KOPT-K1 (cell line): ENCODE results near the gene NLE1.
A peak's percentile ranks its signal among the peaks of the same experiment; 100 is the strongest.
"Not testable (repeated sequence)": the region's sequence is repeated elsewhere in the genome, so short reads cannot be mapped to it uniquely, and the experiment has no call there.

Experiments used
- H3K27ac ChIP-seq: fragments of 200-600 bp; sonication (generic); 2 replicates; pipeline ENCODE4 v1.5.1; 2016; ENCODE audit warnings: antibody characterized with exemption, mild to moderate bottlenecking, low read depth, low read length; ENCODE audit not compliant: poor library complexity, severe bottlenecking
- H3K36me3 ChIP-seq: fragments of 200-600 bp; sonication (generic); 2 replicates; pipeline ENCODE4 v1.5.1; 2017; ENCODE audit warnings: antibody characterized with exemption, mild to moderate bottlenecking, low read length, moderate library complexity; ENCODE audit not compliant: insufficient read depth
- H3K9me3 ChIP-seq: fragments of 200-600 bp; sonication (generic); 2 replicates; pipeline ENCODE4 v1.5.1; 2017; ENCODE audit warnings: antibody characterized with exemption, low read length, mild to moderate bottlenecking; ENCODE audit not compliant: insufficient read depth, poor library complexity, severe bottlenecking

The NLE1 gene

DNA sequence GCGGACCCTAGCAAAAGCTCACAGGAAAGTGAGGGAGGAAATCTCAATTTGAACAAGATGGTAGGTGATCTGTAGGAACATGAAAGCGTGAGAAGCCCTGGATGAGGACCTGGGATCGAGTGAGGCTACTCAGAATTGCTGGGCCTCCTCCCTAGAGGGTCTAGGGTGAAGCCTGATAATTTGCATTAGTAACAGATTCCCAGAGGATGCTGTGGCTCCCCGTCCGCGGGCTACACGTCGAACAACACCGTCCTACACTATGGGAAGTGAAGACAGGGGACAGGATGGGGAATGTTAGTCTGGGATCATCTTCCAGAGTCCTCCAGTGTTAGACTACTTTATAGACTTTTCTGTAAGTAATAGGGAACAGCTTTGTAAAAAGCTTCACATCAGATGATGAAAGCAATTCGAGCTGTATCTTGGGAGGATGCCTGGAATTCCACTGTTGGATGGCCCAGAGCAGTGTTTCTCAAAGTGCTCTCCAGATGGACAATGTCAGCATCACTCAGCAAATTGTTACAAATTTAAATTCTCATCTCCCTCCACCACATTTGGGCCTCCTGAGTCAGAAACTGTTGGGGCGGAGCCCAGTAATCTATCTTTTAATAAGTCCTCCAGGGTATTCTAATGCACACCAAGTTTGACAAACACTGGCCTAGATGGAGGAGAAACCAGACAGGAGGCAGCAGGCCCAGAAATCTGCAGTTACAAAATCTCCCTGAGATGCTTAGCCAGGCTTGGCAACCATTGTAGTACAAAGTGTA is 14.2 kb downstream of the NLE1 start:
- Histone ChIP-seq H3K27ac (no peak overlapping the region), H3K36me3 (peaks cover 38% of the 10 kb centered on the region)

DNA sequence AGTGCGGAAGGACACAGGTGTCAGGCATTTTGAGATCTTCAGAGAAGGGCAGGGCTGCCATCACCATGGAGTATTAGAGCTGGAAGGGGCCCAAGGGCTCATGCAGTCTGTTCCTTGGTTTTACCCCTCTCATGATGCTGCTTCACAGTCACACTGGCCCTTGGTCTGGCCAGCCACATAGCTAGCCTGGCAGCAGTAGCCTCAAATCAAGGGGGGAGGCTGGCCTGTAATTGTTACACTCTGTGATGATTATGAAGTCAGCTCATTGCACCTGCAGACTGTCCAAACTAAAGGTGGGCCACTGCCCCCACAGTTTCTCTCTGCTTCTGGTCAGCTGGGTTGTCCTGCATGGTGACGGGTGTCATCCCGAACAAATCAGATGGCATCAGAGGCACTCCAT is 20.8 kb downstream of the NLE1 start, which contains the start of gene FNDC8:
FNDC8 (plus strand) TSS at position 301 of the 400 bp plus-strand sequence; CDS start at position 380, 79 bp downstream.
- no peaks in the 10 kb centered on the region for H3K9me3 ChIP-seq
- 0 out of 2 replicates have a peak, but pooled peaks cover 12% of the 10 kb centered on the region for H3K36me3 ChIP-seq
- H3K27ac ChIP-seq, result no peak within 1 kb of the TSS

More for the DNA sequence above, 14.2 kb downstream of the NLE1 start:
- H3K9me3 ChIP-seq, result no peaks in the 10 kb centered on the region

- Histone ChIP-seq H3K9me3 (no peaks in the 10 kb centered on the region), H3K27ac (peak within 1 kb of the TSS; percentile 88), H3K36me3 (peaks cover 19% of the 10 kb centered on the region; the same call in 1 of the 2 replicates)
These were observed 22.5 kb downstream of the NLE1 start, which contains the start of gene RAD51D for GRCh38 chr17:35119370-35120165. Gene RAD51D, minus strand, starts transcription at chr17:35119860. Its CDS starts 247 bp downstream, at chr17:35119613.

DNA sequence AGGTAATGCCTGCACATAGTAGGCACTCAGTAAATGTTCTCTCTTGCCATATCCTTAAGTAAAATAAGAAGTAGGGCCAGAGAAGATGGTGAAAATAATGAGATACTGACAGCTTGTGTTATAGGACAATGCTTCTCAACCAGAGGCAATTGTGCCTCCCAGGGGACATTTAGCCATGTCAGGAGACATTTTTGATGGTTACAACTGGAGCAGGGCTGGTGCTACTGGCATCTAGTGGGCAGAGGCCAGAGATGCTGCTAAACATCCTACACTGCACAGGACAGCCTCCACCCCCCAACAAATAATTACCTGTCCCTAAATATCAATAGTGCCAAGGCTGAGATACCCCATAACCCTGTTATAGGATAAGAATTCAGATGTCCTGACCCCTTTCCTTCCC is 24.1 kb downstream of the NLE1 start:
- peak overlapping the region; percentile 88 for H3K27ac ChIP-seq
- no peaks in the 10 kb centered on the region for H3K9me3 ChIP-seq
- H3K36me3 ChIP-seq, result peaks cover 24% of the 10 kb centered on the region; the same call in 1 of the 2 replicates

- no peak overlapping the region for H3K27ac ChIP-seq
- H3K36me3 ChIP-seq, result peaks cover 29% of the 10 kb centered on the region; the same call in 1 of the 2 replicates
- H3K9me3 ChIP-seq, result no peaks in the 10 kb centered on the region
These were observed 25.3 kb downstream of the NLE1 start for GRCh38 chr17:35116845-35117244.

GRCh38 chr17:35110791-35111190 is 31.3 kb downstream of the NLE1 start:
- not testable (repeated sequence) for H3K9me3 ChIP-seq, H3K27ac ChIP-seq
- peaks cover 36% of the 10 kb centered on the region for H3K36me3 ChIP-seq

GRCh38 chr17:35104844-35105450 is 37.2 kb downstream of the NLE1 start:
- Histone ChIP-seq H3K9me3 (no peaks in the 10 kb centered on the region), H3K36me3 (peaks cover 78% of the 10 kb centered on the region), H3K27ac (no peak overlapping the region)

DNA sequence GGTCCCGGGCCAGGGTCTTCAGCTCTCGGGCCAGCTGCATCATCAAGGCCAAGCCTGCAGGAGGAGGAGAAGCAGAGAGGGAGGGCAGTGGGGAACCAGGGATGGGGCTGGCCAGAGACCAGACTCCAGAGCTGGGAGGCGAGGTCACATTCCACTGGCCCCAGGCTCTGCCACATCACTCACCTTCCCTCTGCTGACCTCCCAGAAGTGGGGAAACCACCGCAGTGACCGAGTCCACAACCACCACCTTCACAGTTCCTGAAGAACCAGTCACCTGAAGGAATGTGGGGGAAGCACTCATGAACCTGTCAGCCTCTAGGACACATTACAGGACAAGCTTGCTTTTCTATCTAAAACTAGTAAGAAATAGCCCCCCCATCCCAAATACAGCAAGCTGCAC is 38.8 kb downstream of the NLE1 start:
- H3K36me3 ChIP-seq, result peaks cover 93% of the 10 kb centered on the region
- H3K9me3 ChIP-seq, result no peaks in the 10 kb centered on the region
- no peak overlapping the region for H3K27ac ChIP-seq

- Histone ChIP-seq H3K36me3 (peaks cover 90% of the 10 kb centered on the region), H3K27ac (no peak overlapping the region), H3K9me3 (no peaks in the 10 kb centered on the region)
These were observed 40.4 kb downstream of the NLE1 start for GRCh38 chr17:35101725-35102124.

DNA sequence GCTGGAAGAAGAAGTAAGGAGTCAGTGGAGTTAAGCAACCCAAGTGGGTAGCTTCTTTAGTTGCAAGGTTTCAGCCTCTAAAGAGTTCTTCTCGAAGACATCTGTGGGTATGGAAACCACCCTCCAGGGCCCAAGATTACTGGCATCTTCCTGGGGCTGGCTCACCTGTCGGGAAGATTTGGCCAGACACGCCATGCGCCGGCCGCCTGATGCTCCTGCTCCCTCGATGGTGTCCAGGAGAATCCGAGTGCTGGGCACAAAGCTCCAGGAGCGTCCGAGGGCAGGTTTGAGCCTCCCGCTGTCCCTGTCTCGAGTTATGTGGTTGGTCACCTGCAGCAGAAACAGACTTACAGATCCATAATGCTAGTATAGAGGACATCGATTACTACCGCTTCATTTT is 41.1 kb downstream of the NLE1 start:
- no peak overlapping the region for H3K27ac ChIP-seq
- no peaks in the 10 kb centered on the region for H3K9me3 ChIP-seq
- peaks cover 84% of the 10 kb centered on the region for H3K36me3 ChIP-seq

GRCh38 chr17:35099908-35100307 is 42.2 kb downstream of the NLE1 start:
- Histone ChIP-seq H3K36me3 (peaks cover 72% of the 10 kb centered on the region), H3K27ac (no peak overlapping the region)

DNA sequence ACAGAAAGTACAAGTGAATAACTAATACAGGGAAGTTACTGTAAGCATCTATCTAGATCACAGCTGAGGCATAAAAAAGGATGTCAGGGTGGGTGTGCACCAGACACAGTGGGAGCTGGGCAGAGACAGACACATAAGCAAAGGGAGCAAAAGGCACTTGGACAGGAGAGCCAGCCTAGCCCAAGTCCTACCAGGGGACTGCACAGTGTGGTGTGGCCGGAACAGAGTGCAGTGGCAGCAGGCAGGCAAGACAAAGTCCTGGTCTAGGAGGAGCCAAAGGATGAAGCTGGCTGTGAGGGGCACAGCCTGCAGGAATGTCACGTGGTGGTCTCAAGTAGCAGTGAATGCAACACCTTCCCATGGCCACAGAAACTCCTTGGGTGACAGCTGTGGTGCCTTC is 44.3 kb downstream of the NLE1 start:
- Histone ChIP-seq H3K36me3 (peaks cover 51% of the 10 kb centered on the region), H3K27ac (no peak overlapping the region), H3K9me3 (no peaks in the 10 kb centered on the region)

More at GRCh38 chr17:35099908-35100307, 42.2 kb downstream of the NLE1 start:
- H3K9me3 ChIP-seq, result no peaks in the 10 kb centered on the region

DNA sequence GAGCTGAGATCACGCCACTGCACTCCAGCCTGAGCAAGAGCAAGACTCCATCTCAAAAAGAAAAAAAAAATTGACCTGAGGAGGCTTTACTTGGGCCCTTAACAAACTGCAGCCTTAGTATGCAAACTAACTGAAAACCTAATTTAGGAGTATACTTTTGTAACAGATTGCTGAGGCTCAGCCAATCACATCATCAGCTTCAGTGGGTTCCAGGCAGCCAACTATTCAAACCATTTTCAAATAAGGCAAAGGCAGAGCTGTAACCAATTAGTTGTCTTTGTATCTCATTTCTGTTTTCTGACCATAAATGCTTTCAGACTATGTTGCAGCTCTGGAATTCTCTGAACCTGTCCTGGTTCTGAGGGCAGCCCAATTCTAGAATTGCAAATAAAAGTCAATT is 46.4 kb downstream of the NLE1 start:
- no peak overlapping the region for H3K27ac ChIP-seq
- no peaks in the 10 kb centered on the region for H3K9me3 ChIP-seq
- peaks cover 31% of the 10 kb centered on the region for H3K36me3 ChIP-seq

- Histone ChIP-seq H3K9me3 (no peaks in the 10 kb centered on the region), H3K36me3 (peaks cover 22% of the 10 kb centered on the region), H3K27ac (no peak overlapping the region)
These were observed 47.2 kb downstream of the NLE1 start for GRCh38 chr17:35094902-35095301.

DNA sequence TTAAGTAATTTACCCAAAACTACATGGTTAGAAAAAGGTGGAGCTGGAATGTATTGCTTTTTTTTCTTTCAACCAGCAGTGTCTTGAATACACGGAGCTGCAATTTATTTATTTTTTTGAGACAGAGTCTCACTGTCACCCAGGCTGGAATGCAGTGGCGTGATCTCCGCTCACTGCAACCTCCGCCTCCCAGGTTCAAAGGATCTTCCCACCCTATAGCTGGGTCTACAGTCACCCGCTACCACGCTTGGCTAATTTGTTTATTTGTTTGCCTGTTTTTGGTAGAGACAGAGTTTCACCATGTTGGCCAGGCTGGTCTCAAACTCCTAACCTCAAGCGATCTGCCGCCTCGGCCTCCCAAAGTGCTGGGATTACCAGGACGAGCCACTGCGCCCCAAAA is 51.4 kb downstream of the NLE1 start:
- not testable (repeated sequence) for H3K9me3 ChIP-seq, H3K27ac ChIP-seq, H3K36me3 ChIP-seq
